ENCODE data around the gene AVPR2.

The AVPR2 gene

GRCh38 chrX:153885208-153885787 lies 19.2 kb upstream of the AVPR2 start:
- TF ChIP-seq CTCF (IDR thresholded peaks at IDR 0.05; ENCODE audit: low read depth, low read length), result no peak
- DNase-seq (ENCODE audit: low read depth, low spot score), result no peak
- in situ Hi-C loops (cut with HindIII; ENCODE audit: low sequenced_read_pairs), result no loop called here
- H3K4me3 ChIP-seq (ENCODE audit: low read depth, low read length), result no peak overlapping the region

GRCh38 chrX:153885968-153886903 lies 18.2 kb upstream of the AVPR2 start, which contains the start of gene L1CAM:
TSS of gene L1CAM (minus strand) at chrX:153886173. CDS start at chrX:153875836, 10,337 bp downstream.
- TF ChIP-seq CTCF (IDR thresholded peaks at IDR 0.05; ENCODE audit: low read depth, low read length), result no peak
- no peak for DNase-seq (ENCODE audit: low read depth, low spot score)
- H3K4me3 ChIP-seq (ENCODE audit: low read depth, low read length), result no peak within 1 kb of the TSS
- in situ Hi-C loops (cut with HindIII; ENCODE audit: low sequenced_read_pairs), result no loop called here

- in situ Hi-C loops (cut with HindIII; ENCODE audit: low sequenced_read_pairs), result no loop called here
- DNase-seq (ENCODE audit: low read depth, low spot score), result no peak
- no peak overlapping the region for H3K4me3 ChIP-seq (ENCODE audit: low read depth, low read length)
- no peak for TF ChIP-seq CTCF (IDR thresholded peaks at IDR 0.05; ENCODE audit: low read depth, low read length)
Observed at GRCh38 chrX:153886915-153887314, 17.6 kb upstream of the AVPR2 start.

GRCh38 chrX:153887385-153887784 lies 17.1 kb upstream of the AVPR2 start:
- in situ Hi-C loops (cut with HindIII; ENCODE audit: low sequenced_read_pairs), result no loop called here
- H3K4me3 ChIP-seq (ENCODE audit: low read depth, low read length), result no peak overlapping the region

GRCh38 chrX:153888344-153888743 lies 16.1 kb upstream of the AVPR2 start:
- DNase-seq (ENCODE audit: low read depth, low spot score), result no peak
- H3K4me3 ChIP-seq (ENCODE audit: low read depth, low read length), result no peak overlapping the region
- in situ Hi-C loops (cut with HindIII; ENCODE audit: low sequenced_read_pairs), result no loop called here
- no peak for TF ChIP-seq CTCF (IDR thresholded peaks at IDR 0.05; ENCODE audit: low read depth, low read length)

More at GRCh38 chrX:153887385-153887784, 17.1 kb upstream of the AVPR2 start:
- TF ChIP-seq CTCF (IDR thresholded peaks at IDR 0.05; ENCODE audit: low read depth, low read length), result no peak
- DNase-seq (ENCODE audit: low read depth, low spot score), result no peak

GRCh38 chrX:153889123-153889522 lies 15.3 kb upstream of the AVPR2 start:
- no peak for TF ChIP-seq CTCF (IDR thresholded peaks at IDR 0.05; ENCODE audit: low read depth, low read length)
- in situ Hi-C loops (cut with HindIII; ENCODE audit: low sequenced_read_pairs), result no loop called here
- H3K4me3 ChIP-seq (ENCODE audit: low read depth, low read length), result no peak overlapping the region
- no peak for DNase-seq (ENCODE audit: low read depth, low spot score)

All from astrocyte of the spinal cord (primary cell).